ENCODE results near the gene CA11. TPM values are rescaled to one million over a fixed set of nuclear protein-coding genes. Genes with fewer than 3 reads are reported as not detected.

Gene CA11
- total and polyA plus RNA-seq, 4 donors, result 13.3 to 71.7 (median 59.2) TPM

DNA sequence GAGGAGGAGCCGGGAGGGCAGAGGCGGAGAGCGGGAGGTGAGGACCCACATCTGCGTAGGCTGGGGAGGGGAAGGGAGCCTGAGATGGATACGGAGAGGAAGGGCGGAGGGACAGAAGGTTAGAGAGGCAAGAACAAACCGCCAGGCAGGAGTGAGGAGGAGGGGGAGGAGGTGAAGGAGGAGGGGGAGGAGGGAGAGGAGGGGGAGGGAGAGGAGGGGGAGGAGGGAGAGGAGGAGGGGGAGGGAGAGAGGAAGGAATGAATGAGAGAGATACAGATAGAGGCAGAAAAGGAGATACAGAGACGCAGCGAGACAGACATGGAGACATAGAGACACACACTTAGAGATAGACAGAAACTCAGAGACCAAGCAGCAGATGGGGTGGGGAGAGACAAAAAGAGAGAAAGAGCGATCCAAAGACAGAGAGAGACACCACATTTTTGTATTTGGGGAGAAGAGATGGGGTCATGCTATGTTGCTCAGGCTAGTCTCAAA is 782 bp upstream of the CA11 start:
- WGBS (ENCODE audit: insufficient coverage), result 2% methylated on average over 6 of the region's 10 CpGs
- Histone ChIP-seq H3K4me1 (ENCODE audit: control insufficient read depth, insufficient read depth, low read length) (peaks cover 24% of the 10 kb centered on the region), H3K27ac (ENCODE audit: low read depth, low read length) (peak overlapping the region; percentile 89), H3K36me3 (ENCODE audit: control insufficient read depth, insufficient read depth, low read length) (no peaks in the 10 kb centered on the region), H3K27me3 (ENCODE audit: control insufficient read depth, insufficient read depth, low read length) (no peaks in the 10 kb centered on the region), H3K4me3 (ENCODE audit: low read depth, low read length) (peak overlapping the region; percentile 62), H3K9me3 (ENCODE audit: control insufficient read depth, insufficient read depth, low read length) (no peaks in the 10 kb centered on the region)
- DNase-seq (ENCODE audit: low read depth in 4 of 6, low spot score in 6 of 6), result no peak

DNA sequence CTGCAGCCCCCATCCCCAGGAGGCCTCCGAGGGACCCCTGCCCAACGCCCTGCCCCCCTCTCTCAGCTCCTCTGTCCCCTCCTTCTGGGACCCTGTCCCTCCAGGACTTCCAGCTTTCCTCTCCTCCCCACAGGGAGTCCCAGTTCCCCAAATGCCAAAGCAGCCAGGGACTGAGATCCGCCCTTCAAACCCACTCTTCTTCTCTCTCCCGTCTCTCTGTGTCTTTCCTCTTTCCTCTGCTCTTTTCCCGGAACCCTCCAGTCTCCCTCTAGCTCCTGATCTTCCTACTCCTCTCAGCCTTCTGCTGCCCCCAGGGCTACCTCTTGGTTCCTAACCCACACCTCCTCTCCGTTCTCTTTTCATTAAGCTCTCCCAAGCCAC is 377 bp downstream of the CA11 start:
- H3K27me3 ChIP-seq (ENCODE audit: control insufficient read depth, insufficient read depth, low read length), result no peaks in the 10 kb centered on the region
- WGBS (ENCODE audit: insufficient coverage), result 0% methylated on average over 6 of the region's 6 CpGs
- H3K36me3 ChIP-seq (ENCODE audit: control insufficient read depth, insufficient read depth, low read length), result no peaks in the 10 kb centered on the region
- no peaks in the 10 kb centered on the region for H3K9me3 ChIP-seq (ENCODE audit: control insufficient read depth, insufficient read depth, low read length)
- H3K4me3 ChIP-seq (ENCODE audit: low read depth, low read length), result peak overlapping the region; percentile 62
- peak overlapping the region; percentile 89 for H3K27ac ChIP-seq (ENCODE audit: low read depth, low read length)
- H3K4me1 ChIP-seq (ENCODE audit: control insufficient read depth, insufficient read depth, low read length), result peaks cover 24% of the 10 kb centered on the region
- DNase-seq (ENCODE audit: low read depth in 4 of 6, low spot score in 6 of 6), result no peak

- Histone ChIP-seq H3K27ac (ENCODE audit: low read depth, low read length) (peak overlapping the region; percentile 89), H3K27me3 (ENCODE audit: control insufficient read depth, insufficient read depth, low read length) (no peaks in the 10 kb centered on the region), H3K9me3 (ENCODE audit: control insufficient read depth, insufficient read depth, low read length) (no peaks in the 10 kb centered on the region), H3K36me3 (ENCODE audit: control insufficient read depth, insufficient read depth, low read length) (peaks cover under 1% of the 10 kb centered on the region), H3K4me3 (ENCODE audit: low read depth, low read length) (peak overlapping the region; percentile 62), H3K4me1 (ENCODE audit: control insufficient read depth, insufficient read depth, low read length) (peaks cover 24% of the 10 kb centered on the region)
- 3% methylated on average over 20 of the region's 25 CpGs for WGBS (ENCODE audit: insufficient coverage)
- peak in 2 of 6 donors; percentile 88 to 94 for DNase-seq (ENCODE audit: low read depth in 4 of 6, low spot score in 6 of 6)
Observed at GRCh38 chr19:48644839-48645619, 958 bp downstream of the CA11 start.

DNA sequence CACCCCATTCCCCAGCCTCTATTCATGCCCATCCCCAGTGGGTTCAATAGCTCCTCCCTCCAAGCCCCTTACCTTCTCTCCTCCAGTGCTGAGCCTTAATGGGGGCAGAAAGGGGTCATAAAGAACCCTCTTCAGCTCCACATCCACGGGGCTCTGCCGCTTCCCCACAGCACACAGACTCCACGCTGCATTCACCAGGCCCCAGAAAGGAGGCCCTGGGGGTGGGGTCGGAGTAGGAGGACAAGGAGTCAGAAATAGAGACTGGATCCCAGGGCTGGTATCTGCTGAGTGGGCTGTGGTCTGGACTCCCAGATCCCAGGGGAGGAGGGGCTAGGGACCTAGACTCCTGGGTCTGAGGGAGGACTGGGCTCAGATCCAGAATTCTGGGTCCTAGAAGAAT is 1.6 kb downstream of the CA11 start:
- Histone ChIP-seq H3K9me3 (ENCODE audit: control insufficient read depth, insufficient read depth, low read length) (no peaks in the 10 kb centered on the region), H3K27me3 (ENCODE audit: control insufficient read depth, insufficient read depth, low read length) (no peaks in the 10 kb centered on the region), H3K4me1 (ENCODE audit: control insufficient read depth, insufficient read depth, low read length) (peaks cover 31% of the 10 kb centered on the region), H3K27ac (ENCODE audit: low read depth, low read length) (no peak overlapping the region), H3K36me3 (ENCODE audit: control insufficient read depth, insufficient read depth, low read length) (peaks cover 7% of the 10 kb centered on the region), H3K4me3 (ENCODE audit: low read depth, low read length) (peak overlapping the region; percentile 62)
- DNase-seq (ENCODE audit: low read depth in 4 of 6, low spot score in 6 of 6), result no peak
- 88% methylated on average over 1 of the region's 4 CpGs for WGBS (ENCODE audit: insufficient coverage)

DNA sequence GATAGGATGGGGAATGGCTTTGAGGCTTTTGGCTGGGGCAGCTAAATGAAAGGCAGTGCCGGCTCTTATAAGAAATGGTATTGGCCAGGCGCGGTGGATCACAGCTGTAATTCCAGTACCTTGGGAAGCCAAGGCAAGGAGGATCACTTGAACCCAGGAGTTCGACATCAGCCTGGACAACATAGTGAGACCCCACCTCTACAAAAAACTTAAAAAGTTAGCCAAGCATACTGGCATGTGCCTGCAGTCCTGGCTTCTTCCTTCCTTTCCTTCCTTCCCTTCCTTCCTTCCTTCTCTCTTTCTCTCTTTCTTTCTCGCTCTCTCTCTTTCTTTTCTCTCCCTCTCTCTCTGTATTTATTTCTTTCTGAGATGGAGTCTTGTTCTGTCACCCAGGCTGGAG is 3.1 kb downstream of the CA11 start:
- DNase-seq (ENCODE audit: low read depth in 4 of 6, low spot score in 6 of 6), result no peak
- no peaks in the 10 kb centered on the region for H3K9me3 ChIP-seq (ENCODE audit: control insufficient read depth, insufficient read depth, low read length)
- H3K4me3 ChIP-seq (ENCODE audit: low read depth, low read length), result no peak overlapping the region
- H3K27me3 ChIP-seq (ENCODE audit: control insufficient read depth, insufficient read depth, low read length), result no peaks in the 10 kb centered on the region
- H3K4me1 ChIP-seq (ENCODE audit: control insufficient read depth, insufficient read depth, low read length), result peaks cover 45% of the 10 kb centered on the region
- 96% methylated on average over 4 of the region's 5 CpGs for WGBS (ENCODE audit: insufficient coverage)
- H3K27ac ChIP-seq (ENCODE audit: low read depth, low read length), result no peak overlapping the region
- H3K36me3 ChIP-seq (ENCODE audit: control insufficient read depth, insufficient read depth, low read length), result peaks cover 14% of the 10 kb centered on the region

GRCh38 chr19:48641850-48642249 is 4.1 kb downstream of the CA11 start:
- no peak overlapping the region for H3K4me3 ChIP-seq (ENCODE audit: low read depth, low read length)
- peaks cover 56% of the 10 kb centered on the region for H3K4me1 ChIP-seq (ENCODE audit: control insufficient read depth, insufficient read depth, low read length)
- peaks cover 14% of the 10 kb centered on the region for H3K36me3 ChIP-seq (ENCODE audit: control insufficient read depth, insufficient read depth, low read length)
- H3K9me3 ChIP-seq (ENCODE audit: control insufficient read depth, insufficient read depth, low read length), result no peaks in the 10 kb centered on the region
- no peak for DNase-seq (ENCODE audit: low read depth in 4 of 6, low spot score in 6 of 6)
- H3K27ac ChIP-seq (ENCODE audit: low read depth, low read length), result no peak overlapping the region
- 88% methylated on average over 1 of the region's 2 CpGs for WGBS (ENCODE audit: insufficient coverage)
- no peaks in the 10 kb centered on the region for H3K27me3 ChIP-seq (ENCODE audit: control insufficient read depth, insufficient read depth, low read length)

DNA sequence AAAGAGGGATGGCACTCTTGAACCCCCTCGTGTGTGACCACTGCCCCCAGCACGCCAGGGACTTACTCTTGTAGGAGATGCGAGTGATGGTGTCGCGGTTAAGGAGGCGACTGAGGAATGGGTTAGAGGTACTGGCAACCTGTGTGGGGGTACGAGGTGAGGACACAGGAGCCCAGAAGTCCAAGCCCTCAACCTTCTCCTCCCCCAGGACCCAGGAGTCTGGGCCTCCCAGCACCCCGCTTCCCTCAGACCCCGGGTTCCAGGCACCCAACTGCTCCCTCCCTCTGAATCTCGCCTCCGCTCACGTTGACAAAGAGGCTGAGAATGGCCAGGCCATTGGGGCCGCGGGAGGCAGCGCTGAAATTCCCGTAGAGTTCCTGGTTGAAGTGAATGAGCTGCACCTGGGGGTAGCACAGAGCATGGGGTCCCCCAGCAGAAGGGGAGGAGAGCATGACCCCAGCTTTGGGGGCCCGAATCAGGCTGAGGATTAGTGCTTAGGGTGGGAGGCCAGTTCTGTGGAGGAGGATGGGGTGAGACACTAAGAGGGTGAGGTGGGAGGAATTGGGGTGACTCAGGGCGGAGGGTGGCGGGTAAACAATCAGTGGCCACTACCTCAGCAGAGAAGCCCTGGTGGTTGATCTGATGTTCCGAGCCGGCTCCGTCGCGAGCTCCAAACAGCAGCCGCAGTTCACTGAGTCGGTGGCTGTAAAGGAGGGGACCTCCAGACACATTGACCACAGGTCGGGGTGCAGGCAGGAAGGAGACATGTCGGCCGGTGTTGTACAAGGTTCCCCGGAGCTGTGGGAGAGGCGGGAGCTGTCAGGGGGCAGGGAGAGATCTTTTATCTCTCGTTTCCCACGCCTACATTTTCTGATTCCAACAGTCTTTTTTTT is 6.3 kb downstream of the CA11 start:
- no peak overlapping the region for H3K4me3 ChIP-seq (ENCODE audit: low read depth, low read length)
- H3K27me3 ChIP-seq (ENCODE audit: control insufficient read depth, insufficient read depth, low read length), result no peaks in the 10 kb centered on the region
- H3K27ac ChIP-seq (ENCODE audit: low read depth, low read length), result no peak overlapping the region
- WGBS (ENCODE audit: insufficient coverage), result 78% methylated on average over 22 of the region's 33 CpGs
- H3K4me1 ChIP-seq (ENCODE audit: control insufficient read depth, insufficient read depth, low read length), result peaks cover 56% of the 10 kb centered on the region
- no peaks in the 10 kb centered on the region for H3K9me3 ChIP-seq (ENCODE audit: control insufficient read depth, insufficient read depth, low read length)
- no peak for DNase-seq (ENCODE audit: low read depth in 4 of 6, low spot score in 6 of 6)
- peaks cover 14% of the 10 kb centered on the region for H3K36me3 ChIP-seq (ENCODE audit: control insufficient read depth, insufficient read depth, low read length)

GRCh38 chr19:48638831-48639381 is 7.1 kb downstream of the CA11 start:
- peaks cover 14% of the 10 kb centered on the region for H3K36me3 ChIP-seq (ENCODE audit: control insufficient read depth, insufficient read depth, low read length)
- H3K27ac ChIP-seq (ENCODE audit: low read depth, low read length), result peak overlapping the region; percentile 97
- peaks cover 58% of the 10 kb centered on the region for H3K4me1 ChIP-seq (ENCODE audit: control insufficient read depth, insufficient read depth, low read length)
- 92% methylated on average over 12 of the region's 16 CpGs for WGBS (ENCODE audit: insufficient coverage)
- no peak overlapping the region for H3K4me3 ChIP-seq (ENCODE audit: low read depth, low read length)
- H3K27me3 ChIP-seq (ENCODE audit: control insufficient read depth, insufficient read depth, low read length), result no peaks in the 10 kb centered on the region
- DNase-seq (ENCODE audit: low read depth in 4 of 6, low spot score in 6 of 6), result no peak
- H3K9me3 ChIP-seq (ENCODE audit: control insufficient read depth, insufficient read depth, low read length), result no peaks in the 10 kb centered on the region

- Histone ChIP-seq H3K4me3 (ENCODE audit: low read depth, low read length) (peak overlapping the region; percentile 75), H3K36me3 (ENCODE audit: control insufficient read depth, insufficient read depth, low read length) (peaks cover 20% of the 10 kb centered on the region), H3K4me1 (ENCODE audit: control insufficient read depth, insufficient read depth, low read length) (peaks cover 65% of the 10 kb centered on the region), H3K27me3 (ENCODE audit: control insufficient read depth, insufficient read depth, low read length) (no peaks in the 10 kb centered on the region), H3K27ac (ENCODE audit: low read depth, low read length) (peak overlapping the region; percentile 97), H3K9me3 (ENCODE audit: control insufficient read depth, insufficient read depth, low read length) (no peaks in the 10 kb centered on the region)
- DNase-seq (ENCODE audit: low read depth in 4 of 6, low spot score in 6 of 6), result peak in 3 of 6 donors; percentile 88 to 98 (median 97)
- 9% methylated on average over 26 of the region's 29 CpGs for WGBS (ENCODE audit: insufficient coverage)
Observed at GRCh38 chr19:48637948-48638830, 7.8 kb downstream of the CA11 start.

Measured in spinal cord (tissue), 10 donors.